BE2C (cell line): ENCODE measurements around the gene TOM1.
"Not testable (repeated sequence)": the region's sequence is repeated elsewhere in the genome, so short reads cannot be mapped to it uniquely, and the experiment has no call there.

Experiments
- DNase-seq: peaks from one replicate; pipeline ENCODE4 v3.0.0-alpha.2; 2020
- H3K27me3 ChIP-seq: fragments of 250-450 bp; sonication (Bioruptor Pico); 2 replicates; pipeline ENCODE4 v1.5.1; 2020; ENCODE audit warnings: mild to moderate bottlenecking
- H3K36me3 ChIP-seq: fragments of 250-450 bp; sonication (Bioruptor Pico); 2 replicates; pipeline ENCODE4 v1.5.1; 2020; ENCODE audit warnings: mild to moderate bottlenecking
- H3K4me1 ChIP-seq: fragments of 250-450 bp; sonication (Bioruptor Pico); 2 replicates; pipeline ENCODE4 v1.5.1; 2020
- H3K4me3 ChIP-seq: 2 replicates; pipeline ENCODE4 v1.5.1; 2011; ENCODE audit warnings: low read depth, low read length
- H3K9me3 ChIP-seq: fragments of 250-450 bp; sonication (Bioruptor Pico); 2 replicates; pipeline ENCODE4 v1.5.1; 2020
- TF ChIP-seq, protein P1 (sequence below): IDR thresholded peaks from 2 replicates; pipeline ENCODE4 v1.5.1; 2012; ENCODE audit warnings: mild to moderate bottlenecking, low read depth, low read length

TOM1 gene

DNA sequence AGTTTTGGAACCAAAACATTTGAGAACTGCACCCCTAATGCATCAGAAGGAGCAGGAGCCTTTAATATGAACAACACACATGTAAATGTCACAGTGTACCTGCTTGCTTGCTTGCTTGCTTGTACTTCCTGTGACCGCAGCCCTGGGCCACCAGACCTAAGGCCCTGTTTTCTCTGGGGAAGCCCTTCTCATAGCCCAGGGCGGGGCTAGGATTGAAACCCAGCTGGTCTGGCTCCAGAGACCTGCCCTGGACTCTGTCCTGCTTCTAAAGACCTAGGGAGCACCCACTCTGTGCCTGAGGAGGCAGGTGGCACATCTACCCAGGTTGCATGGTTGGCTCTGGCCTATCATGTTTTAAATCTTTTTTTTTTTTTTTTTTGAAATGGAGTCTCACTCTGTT, 92.7 kb downstream of the TOM1 start:
- DNase-seq = no peak
- TF ChIP-seq, protein P1, sequence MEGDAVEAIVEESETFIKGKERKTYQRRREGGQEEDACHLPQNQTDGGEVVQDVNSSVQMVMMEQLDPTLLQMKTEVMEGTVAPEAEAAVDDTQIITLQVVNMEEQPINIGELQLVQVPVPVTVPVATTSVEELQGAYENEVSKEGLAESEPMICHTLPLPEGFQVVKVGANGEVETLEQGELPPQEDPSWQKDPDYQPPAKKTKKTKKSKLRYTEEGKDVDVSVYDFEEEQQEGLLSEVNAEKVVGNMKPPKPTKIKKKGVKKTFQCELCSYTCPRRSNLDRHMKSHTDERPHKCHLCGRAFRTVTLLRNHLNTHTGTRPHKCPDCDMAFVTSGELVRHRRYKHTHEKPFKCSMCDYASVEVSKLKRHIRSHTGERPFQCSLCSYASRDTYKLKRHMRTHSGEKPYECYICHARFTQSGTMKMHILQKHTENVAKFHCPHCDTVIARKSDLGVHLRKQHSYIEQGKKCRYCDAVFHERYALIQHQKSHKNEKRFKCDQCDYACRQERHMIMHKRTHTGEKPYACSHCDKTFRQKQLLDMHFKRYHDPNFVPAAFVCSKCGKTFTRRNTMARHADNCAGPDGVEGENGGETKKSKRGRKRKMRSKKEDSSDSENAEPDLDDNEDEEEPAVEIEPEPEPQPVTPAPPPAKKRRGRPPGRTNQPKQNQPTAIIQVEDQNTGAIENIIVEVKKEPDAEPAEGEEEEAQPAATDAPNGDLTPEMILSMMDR = no peak
- H3K9me3 ChIP-seq = no peaks in the 10 kb centered on the region
- no peak overlapping the region for H3K4me3 ChIP-seq
- H3K4me1 ChIP-seq = no peaks in the 10 kb centered on the region
- no peaks in the 10 kb centered on the region for H3K36me3 ChIP-seq
- H3K27me3 ChIP-seq = no peaks in the 10 kb centered on the region

DNA sequence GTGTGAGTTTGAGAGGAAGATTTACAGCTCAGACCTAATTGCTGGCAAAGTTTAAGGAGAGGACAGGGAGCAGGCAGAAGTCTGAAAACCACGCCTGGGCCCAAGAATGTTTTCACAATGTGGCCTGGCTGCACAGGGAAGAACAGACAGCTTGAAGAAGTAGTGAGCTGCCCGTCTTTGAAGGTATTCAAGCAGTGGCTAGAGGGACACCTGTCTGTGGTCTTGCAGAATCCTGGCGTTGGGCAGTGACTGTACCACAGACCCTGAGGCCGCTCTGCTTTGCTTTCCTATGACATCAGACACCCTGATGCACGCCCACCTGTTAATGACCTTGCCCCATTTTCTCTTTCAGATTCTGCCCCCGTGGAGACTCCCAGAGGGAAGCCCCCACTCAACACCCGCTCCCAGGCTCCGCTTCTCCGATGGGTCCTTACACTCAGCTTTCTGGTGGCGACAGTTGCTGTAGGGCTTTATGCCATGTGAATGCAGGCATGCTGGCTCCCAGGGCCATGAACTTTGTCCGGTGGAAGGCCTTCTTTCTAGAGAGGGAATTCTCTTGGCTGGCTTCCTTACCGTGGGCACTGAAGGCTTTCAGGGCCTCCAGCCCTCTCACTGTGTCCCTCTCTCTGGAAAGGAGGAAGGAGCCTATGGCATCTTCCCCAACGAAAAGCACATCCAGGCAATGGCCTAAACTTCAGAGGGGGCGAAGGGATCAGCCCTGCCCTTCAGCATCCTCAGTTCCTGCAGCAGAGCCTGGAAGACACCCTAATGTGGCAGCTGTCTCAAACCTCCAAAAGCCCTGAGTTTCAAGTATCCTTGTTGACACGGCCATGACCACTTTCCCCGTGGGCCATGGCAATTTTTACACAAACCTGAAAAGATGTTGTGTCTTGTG, 93.7 kb downstream of the TOM1 start:
- no peak for DNase-seq
- Histone ChIP-seq H3K36me3 (no peaks in the 10 kb centered on the region), H3K27me3 (no peaks in the 10 kb centered on the region), H3K9me3 (no peaks in the 10 kb centered on the region), H3K4me1 (no peaks in the 10 kb centered on the region), H3K4me3 (no peak overlapping the region)
- TF ChIP-seq, protein P1 = no peak

DNA sequence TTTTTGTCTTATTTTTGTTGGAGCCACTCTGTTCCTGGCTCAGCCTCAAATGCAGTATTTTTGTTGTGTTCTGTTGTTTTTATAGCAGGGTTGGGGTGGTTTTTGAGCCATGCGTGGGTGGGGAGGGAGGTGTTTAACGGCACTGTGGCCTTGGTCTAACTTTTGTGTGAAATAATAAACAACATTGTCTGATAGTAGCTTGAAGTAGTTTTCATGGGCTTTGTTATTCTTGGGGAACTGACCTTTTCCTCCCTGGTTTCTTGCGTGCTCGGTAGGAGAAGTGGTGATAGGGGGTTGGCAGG, 94.3 kb downstream of the TOM1 start:
- no peaks in the 10 kb centered on the region for H3K36me3 ChIP-seq
- H3K9me3 ChIP-seq = no peaks in the 10 kb centered on the region
- DNase-seq = no peak
- no peak overlapping the region for H3K4me3 ChIP-seq
- H3K27me3 ChIP-seq = no peaks in the 10 kb centered on the region
- no peaks in the 10 kb centered on the region for H3K4me1 ChIP-seq
- TF ChIP-seq, protein P1 = no peak

DNA sequence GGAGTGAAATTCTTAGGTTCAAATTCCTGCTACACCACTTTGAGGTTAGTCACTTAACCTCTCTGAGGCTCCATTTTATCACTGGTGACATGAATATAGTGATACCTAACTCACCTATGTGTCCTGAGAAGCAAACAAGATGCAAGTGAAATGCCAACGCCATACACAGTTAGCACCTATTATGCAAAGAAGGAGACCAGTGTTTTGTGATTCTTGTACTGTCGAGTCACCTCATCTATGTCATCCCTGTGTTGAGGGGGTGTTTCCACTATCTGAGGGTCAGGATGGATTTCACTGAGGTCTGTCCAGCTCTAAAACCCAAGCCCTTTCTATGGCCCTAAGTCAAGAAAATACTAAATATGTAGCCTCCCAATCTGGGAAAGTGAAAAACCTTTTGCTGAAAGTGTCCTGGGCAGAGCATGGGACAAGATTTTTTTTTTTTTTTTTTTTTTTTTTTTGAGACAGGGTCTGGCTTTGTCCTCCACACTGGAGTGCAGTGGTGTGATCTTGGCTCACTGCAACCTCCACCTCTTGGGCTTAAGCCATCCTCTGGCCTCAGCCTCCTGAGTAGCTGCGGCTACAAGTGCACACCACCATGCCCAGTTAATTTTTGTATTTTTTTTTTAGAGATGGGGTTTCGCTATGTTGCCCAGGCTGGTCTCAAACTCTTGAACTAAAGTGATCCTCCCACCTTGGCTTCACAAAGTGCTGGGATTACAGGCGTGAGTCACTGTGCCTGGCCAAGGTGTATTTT, 95.3 kb downstream of the TOM1 start:
- Histone ChIP-seq H3K4me3 (no peak overlapping the region), H3K4me1 (no peaks in the 10 kb centered on the region)
- TF ChIP-seq, protein P1 = no peak

DNA sequence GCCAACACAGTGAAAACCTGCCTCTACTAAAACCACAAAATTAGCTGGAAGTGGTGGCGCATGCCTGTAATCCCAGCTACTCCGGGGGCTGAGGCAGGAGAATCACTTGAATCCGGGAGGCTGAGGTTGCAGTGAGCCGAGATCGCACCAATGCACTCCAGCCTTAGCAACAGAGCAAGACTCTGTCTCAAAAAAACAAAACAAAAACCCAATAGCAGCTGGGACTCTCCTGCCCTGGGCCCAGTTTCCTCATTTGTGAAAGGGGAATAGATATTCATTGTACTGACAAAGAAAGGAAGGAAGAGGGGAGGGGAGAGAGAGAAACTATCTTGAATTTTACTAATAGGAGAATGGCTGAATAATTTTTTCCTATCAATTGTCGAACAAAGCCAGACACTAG, 96.9 kb downstream of the TOM1 start:
- not testable (repeated sequence) for DNase-seq, H3K4me3 ChIP-seq, H3K9me3 ChIP-seq, H3K4me1 ChIP-seq, H3K36me3 ChIP-seq, H3K27me3 ChIP-seq

More for the DNA sequence above, 95.3 kb downstream of the TOM1 start:
- no peak for DNase-seq
- no peaks in the 10 kb centered on the region for H3K36me3 ChIP-seq
- H3K9me3 ChIP-seq = no peaks in the 10 kb centered on the region
- H3K27me3 ChIP-seq = no peaks in the 10 kb centered on the region

DNA sequence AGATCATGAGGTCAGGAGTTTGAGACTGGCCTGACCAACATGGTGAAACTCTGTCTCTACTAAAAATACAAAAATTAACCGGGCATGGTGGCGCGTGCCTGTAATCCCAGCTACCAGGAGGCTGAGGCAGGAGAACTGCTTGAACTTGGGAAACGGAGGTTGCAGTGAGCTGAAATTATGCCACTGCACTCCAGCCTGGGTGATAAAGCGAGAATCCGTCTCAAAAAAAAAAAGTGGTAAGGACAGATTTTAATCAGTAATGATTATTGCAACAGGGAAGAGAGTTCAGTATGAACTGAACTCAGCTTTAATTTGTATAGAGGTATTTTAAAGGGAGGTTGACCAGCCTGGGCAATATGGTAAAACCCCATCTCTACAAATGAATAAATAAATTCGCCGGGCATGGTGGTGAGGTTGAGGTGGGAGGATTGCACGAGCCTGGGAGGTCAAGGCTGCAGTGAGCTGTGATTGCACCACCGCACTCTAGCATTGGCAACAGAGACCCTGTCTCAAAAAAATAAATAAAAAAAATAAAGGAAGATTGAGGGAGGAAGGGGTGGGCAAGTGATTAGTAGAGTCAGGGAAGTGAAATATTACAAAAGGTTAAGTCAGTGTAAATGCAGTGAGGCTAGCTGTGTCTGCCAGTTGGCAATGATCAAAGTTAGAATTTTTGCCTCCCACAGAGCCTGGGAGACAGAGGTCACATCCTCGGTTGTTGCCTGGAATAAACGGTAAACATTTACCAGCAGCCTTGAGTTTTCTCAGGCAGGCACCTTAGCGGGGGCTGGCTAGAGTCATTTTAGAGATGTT, 97.6 kb downstream of the TOM1 start:
- TF ChIP-seq, protein P1 = no peak

More for the DNA sequence above, 97.6 kb downstream of the TOM1 start:
- H3K27me3 ChIP-seq = no peaks in the 10 kb centered on the region
- peaks cover 12% of the 10 kb centered on the region for H3K36me3 ChIP-seq
- H3K4me3 ChIP-seq = no peak overlapping the region
- DNase-seq = no peak
- H3K9me3 ChIP-seq = no peaks in the 10 kb centered on the region
- no peaks in the 10 kb centered on the region for H3K4me1 ChIP-seq
